Stimulated activated CD8-positive, alpha-beta memory T cell treated with anti-CD3 and anti-CD28 coated beads, Interleukin-2, amount 100 ng/mL, for 1 hour (primary cell): ENCODE measurements around the gene TIGD4.

Experiments
- DNase-seq, 2 donors: peaks; one replicate each; pipeline ENCODE4 v3.0.0-alpha.2; 2020; ENCODE audit warnings: low read depth in 2 of 2

TIGD4 gene

DNA sequence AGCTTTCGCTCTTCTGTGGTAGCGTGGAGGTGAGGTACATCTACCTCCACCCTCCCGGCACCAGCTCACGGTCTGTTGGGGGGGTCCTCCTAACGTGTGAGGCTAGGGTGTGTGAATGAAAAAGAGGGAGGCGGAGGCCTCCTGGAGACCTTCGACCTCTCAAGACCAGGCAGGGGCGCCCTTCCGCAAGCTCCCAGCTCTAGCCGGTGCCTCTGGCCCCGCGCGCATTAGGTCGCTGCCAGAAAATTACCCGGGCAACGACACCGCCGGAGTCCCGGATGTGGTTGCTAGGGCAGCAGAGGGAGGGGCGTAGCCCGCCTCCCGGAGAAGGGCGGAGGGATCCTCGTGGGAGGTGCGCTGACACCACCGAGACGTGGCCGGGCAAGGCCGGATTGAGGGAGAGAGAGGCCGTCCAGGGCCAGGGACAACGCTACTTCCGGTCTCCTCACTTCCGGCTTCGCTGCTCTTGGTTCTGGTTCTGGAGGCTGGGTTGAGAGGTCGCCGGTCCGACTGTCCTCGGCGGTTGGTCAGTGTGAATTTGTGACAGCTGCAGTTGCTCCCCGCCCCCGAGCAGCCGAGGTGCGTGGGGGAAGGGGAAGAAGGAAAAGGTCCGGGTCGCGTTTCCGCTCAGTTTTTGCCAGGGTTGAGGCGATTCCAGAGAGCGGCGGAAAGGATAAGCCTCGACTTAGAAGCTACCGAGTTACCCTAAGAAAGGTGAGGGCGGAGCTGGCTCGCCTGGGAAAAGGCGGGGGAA lies at the start of gene TIGD4, which contains the start of gene ARFIP1:
TSS of gene TIGD4 (minus strand) at position 218 of the 754 bp plus-strand sequence. CDS start 8,726 bp downstream, outside the sequence.
TSS of gene ARFIP1 (plus strand) at position 442 of the 754 bp plus-strand sequence. CDS start 49,680 bp downstream, outside the sequence.
- DNase-seq: peak; percentile 87 to 90

DNA sequence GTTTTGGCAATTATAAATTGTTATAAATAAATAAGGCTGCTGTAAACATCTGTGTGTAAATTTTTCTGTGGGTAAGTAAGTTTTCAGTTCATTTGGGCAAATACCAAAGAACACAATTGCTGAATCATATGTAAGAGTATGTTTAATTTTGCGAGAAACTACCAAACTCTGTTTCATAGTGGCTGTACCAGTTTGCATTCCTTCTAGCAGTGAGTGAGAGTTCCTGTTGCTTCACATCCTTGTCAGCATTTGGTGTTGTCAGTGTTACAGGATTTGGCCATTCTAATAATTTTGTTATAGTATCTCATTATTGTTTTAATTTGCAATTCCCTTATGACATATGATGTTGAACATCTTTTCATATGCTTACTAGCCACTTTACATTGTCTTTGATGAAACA lies 48.6 kb upstream of the TIGD4 start:
- no peak for DNase-seq

DNA sequence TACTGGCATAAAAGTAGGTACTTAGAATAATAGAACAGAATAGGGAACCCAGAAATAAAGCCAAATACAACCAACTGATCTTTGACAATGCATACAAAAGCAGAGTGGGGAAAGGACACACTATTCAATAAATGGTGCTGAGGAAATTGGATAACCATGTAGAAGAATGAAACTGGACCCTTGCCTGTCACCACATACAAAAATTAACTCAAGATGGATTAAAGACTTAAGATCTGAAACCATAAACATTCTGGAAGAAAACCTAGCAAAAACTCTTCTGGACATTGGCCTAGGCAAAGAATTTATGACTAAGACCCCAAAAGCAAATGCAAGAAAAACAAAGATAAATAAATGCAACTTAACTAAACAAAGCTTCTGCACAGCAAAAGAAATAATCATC lies 45.8 kb upstream of the TIGD4 start:
- DNase-seq: no peak

DNA sequence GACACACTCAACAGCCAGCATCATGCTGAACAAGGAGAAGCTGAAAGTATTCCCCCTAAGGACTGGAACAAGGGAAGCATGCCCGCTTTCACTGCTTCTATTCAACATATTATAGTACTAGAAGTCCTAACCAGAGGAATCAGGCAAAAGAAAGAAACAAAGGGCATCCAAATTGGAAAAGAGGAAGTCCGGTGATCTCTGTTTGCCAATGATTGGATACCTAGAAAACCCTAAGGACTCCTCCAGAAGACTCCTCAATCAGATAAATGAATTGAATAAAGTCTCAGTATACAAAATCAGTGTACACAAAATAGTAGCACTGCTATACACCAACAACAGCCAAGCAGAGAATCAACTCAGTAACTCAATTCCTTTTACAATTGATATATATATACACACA lies 45.0 kb upstream of the TIGD4 start:
- DNase-seq: no peak

DNA sequence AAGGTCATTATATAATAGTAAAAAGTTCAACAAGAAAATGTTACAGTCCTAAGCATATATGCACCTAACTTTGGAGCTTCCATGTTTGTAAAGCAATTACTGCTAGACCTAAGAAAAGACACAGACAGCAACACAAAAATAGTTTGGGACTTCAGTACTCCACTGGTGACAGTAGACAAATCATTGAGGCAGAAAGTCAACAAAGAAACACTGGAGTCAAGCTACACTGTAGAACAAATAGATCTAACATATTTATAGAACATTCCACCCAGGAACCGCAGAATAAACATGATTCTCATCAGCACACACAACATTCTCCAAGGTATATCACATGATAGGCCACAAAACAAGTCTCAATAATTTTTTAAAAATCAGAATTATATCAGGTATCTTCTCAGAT lies 42.8 kb upstream of the TIGD4 start:
- no peak for DNase-seq

DNA sequence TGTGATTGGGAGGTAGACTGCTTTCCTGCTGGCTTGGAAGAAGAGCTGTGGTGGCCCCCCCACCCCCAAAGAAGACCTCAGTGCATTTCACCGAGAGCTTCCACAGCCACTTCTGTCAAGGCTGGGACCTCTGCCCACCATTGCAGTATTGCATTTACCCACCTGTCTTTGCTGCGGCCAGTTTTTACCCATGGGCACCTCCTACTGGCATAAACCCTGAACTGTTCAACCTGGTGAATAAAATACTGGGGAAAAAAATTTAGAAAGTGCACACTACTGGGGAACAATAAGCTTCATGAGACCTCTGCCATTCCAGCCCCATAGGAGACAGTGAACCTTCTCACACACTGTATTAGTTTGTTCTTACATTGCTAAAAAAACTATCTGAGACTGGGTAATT lies 40.5 kb upstream of the TIGD4 start:
- DNase-seq: no peak

DNA sequence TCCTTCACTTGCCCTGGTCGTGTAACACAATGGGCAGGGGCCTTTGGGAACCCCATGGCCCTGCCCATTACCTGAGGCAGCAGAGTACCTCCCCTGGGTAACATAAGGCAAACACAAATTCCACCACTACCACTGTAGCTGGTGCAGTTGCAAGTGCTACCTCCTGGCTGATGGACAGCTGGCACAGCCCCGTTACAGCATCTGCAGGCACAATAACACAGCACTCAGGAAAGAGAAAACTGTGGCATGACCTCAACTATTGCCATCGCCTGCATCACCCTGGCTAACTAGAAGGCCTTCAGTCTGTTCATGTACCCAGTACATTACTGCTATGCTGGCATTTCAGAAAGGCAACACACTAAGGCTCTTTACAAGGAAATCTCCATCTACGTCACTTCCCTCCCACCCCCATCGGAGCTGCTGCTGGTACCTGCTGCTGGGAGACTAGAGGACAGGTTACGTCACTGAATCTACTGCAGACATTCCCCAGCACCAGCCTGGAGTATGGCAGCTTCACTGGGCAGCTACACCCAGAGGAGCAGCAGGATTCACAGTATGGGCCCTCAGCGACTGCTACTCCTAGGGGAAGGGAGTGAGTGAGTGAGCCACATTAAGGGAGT lies 39.6 kb upstream of the TIGD4 start:
- no peak for DNase-seq

DNA sequence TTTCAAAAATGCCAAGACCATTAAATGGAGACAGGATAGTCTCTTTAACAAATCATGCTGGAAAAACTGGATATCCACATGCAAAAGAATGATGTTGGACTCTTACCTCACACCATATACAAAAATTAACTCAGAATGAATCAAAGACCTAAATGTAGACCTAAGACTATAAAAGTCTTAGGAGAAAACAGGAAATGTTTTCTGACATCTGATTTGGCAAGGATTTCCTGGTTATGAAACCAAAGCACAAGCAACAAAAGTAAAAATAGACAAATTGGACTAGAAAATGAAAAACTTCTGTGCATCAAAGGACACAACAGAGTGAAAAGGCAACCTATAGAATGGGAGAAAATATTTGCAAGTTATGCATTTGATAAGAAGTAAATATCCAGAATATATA lies 37.8 kb upstream of the TIGD4 start:
- no peak for DNase-seq

DNA sequence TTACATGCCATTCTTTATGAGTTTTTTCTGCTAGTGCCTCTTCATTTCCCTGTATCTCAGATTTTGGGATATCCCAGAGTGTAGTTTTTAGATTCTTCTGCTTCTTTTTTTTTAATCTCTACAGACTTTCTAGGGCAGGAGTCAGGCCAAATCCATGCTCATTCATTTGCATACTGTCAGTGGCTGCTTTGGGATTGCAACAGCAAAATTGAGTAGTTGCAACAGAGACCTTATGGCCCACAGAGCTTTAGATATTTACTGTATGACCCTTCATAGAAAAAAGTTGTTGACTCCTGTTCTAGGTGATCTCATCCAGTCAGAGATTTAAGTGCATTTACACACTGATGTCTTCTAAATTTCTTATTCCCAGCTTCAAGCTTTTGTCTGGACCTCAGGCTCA lies 35.5 kb upstream of the TIGD4 start:
- no peak for DNase-seq

DNA sequence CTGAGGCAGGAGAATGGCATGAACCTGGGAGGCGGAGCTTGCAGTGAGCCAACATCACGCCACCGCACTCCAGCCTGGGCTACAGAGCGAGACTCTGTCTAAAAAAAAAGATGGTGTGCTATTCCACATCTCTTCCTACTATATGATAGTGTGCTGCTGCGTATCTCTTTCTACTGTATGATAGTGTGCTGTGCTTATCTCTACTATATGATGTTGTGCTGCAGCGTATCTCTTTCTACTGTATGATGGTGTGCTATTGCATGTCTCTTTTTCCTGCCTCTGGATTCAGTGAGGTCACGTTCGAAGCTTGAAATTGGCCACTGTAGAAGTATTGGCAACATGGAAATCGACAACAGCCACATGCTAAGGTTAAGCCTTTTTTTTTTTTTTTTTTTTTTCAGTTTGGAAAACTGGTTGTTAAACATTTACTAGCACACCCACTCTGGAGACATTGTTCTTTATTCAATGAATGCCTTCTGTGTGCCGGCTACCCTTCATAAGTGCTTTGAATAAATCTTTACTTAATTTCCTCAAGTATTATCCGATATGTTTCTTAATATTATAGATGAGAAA lies 31.3 kb upstream of the TIGD4 start:
- DNase-seq: no peak

DNA sequence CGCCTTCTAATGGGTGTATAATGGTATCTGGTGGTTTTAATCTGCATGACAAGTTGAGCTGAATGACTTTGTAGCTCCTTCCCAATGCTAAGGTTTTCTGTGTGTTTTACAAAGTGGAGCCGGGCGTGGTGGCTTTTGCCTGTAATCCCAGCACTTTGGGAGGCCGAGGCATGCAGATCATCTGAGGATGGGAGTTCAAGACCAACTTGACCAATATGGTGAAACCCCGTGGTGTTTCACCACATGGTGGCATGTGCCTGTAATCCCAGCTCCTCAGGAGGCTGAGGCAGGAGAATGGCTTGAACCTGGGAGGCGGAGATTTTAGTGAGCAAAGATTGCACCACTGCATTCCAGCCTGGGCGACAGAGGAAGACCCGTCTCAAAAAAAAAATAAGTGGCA lies 29.1 kb upstream of the TIGD4 start:
- DNase-seq: no peak

DNA sequence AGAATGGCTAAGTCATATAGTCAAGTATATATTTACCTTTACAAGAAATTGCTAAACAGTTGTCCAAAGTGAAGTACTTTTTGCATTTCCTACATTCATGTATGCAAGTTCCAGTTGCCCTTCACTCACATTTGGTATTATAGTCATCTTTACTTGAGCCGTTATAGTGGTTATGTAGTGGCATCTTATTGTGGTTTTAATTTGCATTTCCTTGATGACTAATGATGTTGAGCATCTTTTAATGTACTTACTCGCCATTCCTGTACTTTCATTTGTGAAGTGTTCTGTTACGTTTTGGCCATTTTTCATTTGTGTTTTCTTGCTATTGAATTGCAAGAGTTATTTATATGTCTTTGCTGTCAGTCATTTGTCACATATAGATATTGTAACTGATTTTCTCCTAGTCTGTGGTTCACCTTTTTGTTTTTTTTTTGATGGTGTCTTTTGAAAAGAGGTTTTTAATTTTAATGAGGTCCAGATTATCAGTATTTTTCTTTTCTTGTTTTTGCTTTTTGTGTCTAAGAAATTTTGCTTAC lies 27.8 kb upstream of the TIGD4 start:
- DNase-seq: no peak

DNA sequence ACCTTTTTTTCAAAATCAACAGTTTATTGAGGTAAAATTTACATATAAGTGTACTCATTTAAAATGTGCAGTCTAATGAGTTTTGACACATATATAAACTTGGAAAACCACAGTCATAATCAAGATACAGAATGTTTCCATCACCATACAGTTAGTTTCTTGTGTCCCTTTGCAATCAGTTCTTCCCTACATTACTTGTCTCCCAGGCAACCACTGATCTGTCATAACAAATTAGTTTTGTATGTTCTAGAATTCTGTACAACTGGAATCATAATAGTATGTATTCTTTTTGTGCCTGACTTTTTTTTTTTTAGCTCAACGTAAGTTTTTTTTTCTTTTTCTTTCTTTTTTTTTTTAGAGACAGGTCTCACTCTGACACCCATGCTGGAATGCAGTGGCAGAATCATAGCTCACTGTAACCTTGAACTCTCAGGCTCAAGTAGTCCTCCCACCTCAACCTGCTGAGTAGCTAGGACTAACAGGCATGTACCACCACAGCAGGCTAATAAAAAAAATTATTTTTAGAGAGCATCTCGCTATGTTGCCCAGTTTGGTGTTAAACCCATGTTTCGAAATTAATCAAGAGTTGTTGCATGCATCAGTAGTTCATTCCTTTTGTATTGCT lies 27.1 kb upstream of the TIGD4 start:
- DNase-seq: no peak

DNA sequence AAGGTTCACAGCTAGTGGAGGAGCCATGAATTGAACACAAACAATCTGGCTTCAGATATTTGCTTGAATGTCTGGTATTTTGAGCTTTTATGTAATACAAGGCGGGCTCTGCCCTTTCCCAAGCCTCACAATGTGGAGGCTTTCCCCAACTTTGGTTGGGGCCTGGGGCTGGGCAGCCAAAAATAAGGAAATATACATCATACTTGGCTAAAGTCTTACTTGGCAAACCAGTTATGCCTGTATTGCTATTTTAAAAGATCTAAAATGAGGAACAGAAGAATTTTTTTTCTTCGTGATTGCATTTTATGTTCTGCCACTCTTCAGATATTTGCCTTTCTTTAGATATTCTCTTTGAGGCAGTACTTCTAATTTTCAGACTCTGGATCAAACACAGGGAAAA lies 26.3 kb upstream of the TIGD4 start:
- no peak for DNase-seq

DNA sequence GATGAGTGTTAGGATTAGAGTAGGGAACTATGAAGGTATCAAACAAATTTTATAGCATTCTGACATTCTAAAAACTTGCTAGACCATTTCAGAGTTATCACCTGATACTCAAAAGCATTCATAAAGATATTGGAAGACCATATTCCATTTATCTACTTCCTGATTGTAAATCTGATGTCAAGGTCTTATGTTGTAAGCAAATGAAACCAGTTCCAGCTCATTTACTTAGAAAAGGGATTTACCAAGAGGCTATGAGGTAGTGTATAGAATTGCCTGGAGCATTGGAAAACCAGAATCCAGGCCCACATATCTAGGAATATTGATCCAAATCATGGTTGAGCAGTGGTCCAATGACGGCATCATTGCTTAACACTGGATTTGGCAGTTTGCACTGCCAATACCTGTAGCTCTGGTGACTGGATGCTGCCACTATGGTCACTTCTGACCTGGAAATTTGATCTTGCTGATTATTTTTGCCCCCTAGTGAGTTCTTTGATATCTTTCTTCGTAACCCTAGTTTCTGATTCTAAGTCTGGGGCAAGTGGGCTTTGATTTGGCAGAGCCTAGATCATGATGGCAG lies 25.6 kb upstream of the TIGD4 start:
- no peak for DNase-seq

DNA sequence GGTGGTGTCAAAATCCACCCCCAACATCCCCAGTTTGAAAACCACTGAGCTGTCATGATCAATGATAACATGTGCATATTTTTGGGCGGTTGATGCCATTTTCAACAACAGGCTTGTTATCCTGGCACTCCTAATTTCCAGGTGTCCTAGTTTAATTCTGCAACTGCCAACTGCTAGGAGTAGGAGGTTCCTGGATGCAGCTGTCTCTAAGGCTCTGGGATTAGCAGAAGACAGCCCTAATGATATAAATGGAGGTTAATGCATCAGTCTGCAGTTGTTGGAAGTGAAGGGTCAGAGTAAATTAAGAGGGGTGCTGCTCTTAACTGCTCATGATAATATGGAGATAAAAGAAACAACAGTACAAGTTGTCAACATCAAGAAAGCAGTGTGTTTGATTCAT lies 24.0 kb upstream of the TIGD4 start:
- DNase-seq: no peak

DNA sequence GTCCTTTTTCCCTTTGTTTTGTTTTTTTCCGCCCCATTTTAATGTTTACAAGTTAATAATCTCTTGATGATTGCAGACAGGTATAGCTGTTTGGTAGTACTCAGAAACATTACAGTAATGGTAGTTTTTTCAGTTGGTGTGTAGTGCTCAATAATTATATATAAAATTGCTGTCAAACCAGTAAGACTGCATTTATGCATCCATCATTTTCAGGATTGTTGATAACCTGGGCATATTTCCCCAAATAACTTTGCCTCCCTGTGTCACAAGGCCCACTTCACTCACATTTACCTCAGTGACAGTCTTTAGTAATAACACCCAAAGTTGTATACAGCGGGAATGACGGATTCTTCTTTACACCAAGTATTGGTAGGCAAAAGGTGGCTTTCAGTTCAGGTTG lies 16.4 kb upstream of the TIGD4 start:
- no peak for DNase-seq

DNA sequence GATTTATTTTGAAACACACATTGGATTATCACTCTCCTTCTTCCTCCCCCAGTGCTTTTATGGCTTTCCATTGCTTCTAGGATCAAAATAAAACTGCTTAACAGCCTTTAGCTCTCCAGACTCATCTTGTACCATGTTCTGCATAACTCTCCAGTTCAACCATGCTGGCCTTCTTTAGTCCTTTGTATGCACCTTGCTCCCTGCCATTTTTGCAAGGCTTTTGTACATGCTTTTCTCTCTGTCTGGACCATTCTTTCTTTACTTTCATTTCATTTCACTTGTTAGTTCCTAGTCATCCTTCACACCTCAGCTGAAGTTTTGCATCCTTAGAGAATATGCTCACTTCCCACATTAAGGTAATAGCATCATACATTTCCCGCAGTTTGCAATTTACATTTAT lies 7.1 kb upstream of the TIGD4 start:
- DNase-seq: no peak

DNA sequence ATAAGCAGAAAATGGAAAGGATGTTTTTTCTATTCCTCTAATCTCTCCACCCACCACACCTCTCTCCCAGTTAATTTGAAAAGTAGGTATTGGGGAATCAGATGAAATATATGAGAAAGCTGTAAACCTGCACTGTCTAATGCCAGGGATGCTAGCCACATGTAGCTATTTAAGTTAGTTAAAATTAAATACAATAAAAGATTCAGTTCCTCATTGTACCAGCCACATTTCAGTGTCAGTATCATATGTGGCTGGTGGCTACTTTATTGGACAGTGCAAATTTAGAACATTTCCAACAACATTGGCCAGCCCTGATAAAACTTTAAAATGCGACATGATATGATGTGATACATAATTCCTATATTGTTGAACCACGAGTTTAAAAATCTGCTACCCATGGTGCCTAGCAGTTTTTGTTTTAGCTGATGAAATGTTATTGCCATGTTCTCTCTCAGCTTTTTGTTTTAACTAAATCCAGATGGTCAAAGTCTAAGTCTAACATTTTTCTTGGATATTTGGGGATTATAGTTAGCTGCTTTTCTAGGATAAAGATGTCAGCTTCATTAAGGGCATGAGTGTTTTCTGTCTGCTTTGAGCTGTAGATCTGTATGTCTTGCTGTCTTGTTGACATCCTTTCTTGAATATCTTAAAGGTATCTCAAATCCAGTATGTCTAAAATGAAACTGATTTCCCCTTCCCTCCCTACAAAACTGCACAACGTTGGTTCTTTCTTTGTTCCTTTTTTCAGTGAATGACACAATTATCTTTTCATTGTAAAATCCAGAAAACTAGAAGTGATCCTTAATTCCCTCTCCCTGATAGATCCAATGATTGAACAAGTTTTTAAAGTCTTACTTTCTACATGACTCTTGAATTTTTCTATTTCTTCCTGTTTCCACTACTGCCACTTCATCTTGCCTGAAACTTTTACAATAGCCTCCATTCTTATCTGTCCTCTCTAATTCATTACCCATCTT lies 6.4 kb upstream of the TIGD4 start:
- DNase-seq: no peak

DNA sequence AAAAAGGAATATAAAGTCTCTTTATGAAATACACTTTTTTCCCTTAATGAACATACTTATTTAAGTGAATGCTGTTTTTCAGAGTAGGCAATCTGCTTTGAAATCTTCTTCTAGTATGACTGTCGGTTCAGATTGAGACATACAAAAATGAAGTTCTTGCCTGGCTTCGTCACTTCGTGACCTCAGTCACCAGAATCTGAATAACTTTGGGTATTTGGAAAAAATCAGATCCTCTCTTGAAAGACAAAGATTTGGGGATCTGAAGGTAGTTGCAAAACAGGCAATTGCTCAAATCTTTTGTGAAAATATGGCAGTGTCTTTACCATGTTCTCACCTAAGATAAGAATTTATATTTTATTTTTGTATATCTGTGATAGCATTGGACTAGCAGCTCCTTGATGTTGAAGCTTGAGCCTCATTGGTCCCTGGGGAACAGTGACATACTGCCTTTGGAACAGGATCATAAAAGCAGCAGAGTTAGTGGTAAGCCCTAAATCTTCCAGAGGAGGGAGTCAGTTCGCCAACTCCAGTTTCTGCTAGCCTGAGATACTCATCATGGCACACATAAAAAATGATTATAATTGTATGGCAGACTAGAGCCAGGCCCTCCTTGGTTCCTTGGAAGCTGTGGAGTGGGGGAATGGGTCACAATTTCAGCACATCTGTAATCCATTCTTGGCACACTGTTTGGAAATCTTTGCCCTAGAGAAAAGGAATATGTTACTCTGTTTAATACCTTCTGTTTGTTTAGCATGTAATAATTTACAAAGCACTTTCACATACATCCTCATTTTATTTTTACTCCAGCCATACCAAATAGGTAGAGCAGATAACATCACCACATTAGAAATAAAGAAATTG lies 5.2 kb upstream of the TIGD4 start:
- no peak for DNase-seq
